GM19193 (cell line): ENCODE results near the gene TRPM3.

Source experiments
- POLR2A ChIP-seq: IDR thresholded peaks from 4 replicates; pipeline ENCODE4 v1.6.1; 2011; ENCODE audit not compliant: insufficient read depth, insufficient read length; ENCODE audit errors: extremely low read depth

Gene TRPM3

DNA sequence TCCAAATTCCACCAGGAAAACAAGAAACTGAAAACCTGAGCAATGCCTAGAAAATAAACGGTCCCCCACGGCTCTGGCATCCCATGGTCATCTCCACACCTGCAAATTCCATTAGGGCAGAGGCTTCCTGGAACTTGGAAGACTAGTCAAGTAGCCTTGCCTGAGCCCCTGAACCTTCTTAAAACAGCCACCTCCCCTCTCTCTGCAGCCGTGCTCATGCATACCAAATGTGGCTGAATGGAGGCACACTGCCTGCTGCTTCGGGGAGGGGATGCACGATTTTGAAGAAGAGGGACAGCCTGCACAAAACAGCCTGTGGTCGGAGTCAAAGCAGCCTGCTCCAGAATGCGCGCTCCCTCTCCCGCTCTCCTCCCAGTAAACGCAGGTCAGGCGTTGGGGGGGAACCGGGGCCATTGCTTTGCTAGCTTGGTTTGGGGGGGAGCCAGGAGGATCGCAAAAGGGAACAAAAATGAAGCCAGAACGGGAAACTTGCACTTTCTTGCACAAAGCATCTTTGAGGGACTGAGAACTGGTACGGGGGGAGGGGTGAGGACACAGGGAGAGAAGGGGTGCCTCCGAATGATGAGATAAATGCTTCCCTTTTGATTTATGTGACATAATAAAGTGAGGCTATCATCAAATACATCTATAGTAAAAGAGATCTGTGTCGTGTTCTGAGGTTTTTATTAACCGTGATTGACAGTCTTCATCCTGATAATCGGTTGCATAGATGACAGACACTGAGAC, at the start of gene TRPM3:
TRPM3 (minus strand) TSS at position 347 of the 747 bp plus-strand sequence; CDS start at position 80, 267 bp downstream.
- TF ChIP-seq POLR2A, result no peak

- no peak for TF ChIP-seq POLR2A
Measured at GRCh38 chr9:71168418-71168817, 47.0 kb upstream of the TRPM3 start.

GRCh38 chr9:71162126-71162525, 40.7 kb upstream of the TRPM3 start:
- no peak for TF ChIP-seq POLR2A

DNA sequence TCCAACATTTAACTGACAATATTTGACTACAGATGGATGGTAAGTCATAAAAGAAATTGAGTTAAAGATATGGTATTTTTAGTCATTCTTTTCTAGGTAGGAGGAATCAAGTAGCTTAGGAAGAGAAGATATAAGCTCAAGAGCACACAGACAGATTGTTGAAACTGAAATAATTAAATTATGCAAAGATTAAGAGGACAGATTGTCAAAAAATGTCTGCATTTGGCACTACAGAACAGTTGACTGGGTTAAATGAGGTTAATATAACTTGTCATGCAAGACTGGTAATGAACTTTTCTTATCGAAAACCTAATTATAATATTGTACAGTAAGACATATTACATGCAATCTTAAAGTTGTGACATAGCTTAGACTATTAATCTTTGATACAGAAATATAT, 36.3 kb upstream of the TRPM3 start:
- no peak for TF ChIP-seq POLR2A

DNA sequence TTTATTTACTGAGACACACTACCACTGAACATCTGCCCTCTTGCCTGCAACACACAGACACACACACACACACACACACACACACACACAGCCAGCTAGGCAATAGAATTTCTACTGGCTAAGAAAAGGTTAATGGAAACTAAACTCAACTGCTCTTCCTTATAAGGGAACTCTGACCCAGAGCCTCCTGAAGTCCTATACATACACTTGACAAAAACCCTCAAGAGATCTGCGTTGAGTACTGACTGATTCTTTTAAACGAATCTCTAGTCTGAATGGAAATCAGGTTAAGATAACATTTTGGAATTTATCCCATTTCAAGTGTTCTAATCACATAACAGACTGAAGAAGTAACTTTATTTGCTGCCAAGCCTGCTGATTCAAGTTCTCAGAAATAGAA, 25.9 kb upstream of the TRPM3 start:
- no peak for TF ChIP-seq POLR2A

GRCh38 chr9:71146511-71146910, 25.1 kb upstream of the TRPM3 start:
- no peak for TF ChIP-seq POLR2A

- TF ChIP-seq POLR2A, result no peak
Measured at GRCh38 chr9:71145179-71145578, 23.8 kb upstream of the TRPM3 start.

- TF ChIP-seq POLR2A, result no peak
Measured at GRCh38 chr9:71144495-71144894, 23.1 kb upstream of the TRPM3 start.

- TF ChIP-seq POLR2A, result no peak
Measured at GRCh38 chr9:71136696-71137095, 15.3 kb upstream of the TRPM3 start.

GRCh38 chr9:71131145-71131544, 9.7 kb upstream of the TRPM3 start:
- no peak for TF ChIP-seq POLR2A

- no peak for TF ChIP-seq POLR2A
Measured at GRCh38 chr9:71130521-71130920, 9.1 kb upstream of the TRPM3 start.

DNA sequence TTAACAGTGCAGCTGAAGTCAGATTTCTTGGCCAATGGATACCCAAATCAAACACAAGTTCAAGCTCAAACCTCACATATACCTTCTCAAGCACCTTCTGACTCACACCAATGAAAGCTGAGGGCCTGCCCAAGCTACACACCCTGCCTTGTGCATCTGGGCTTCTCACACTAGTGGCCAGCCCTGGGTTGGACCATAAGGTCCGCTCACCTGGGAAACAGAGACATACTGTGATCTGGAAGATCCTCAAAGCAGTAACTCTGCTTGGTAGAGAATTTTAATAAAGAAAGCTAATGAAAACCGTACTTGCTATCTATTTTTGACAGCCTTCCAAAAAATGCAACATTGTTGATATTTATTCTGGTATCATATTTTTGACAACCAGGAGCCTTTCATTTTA, 7.4 kb upstream of the TRPM3 start:
- no peak for TF ChIP-seq POLR2A

DNA sequence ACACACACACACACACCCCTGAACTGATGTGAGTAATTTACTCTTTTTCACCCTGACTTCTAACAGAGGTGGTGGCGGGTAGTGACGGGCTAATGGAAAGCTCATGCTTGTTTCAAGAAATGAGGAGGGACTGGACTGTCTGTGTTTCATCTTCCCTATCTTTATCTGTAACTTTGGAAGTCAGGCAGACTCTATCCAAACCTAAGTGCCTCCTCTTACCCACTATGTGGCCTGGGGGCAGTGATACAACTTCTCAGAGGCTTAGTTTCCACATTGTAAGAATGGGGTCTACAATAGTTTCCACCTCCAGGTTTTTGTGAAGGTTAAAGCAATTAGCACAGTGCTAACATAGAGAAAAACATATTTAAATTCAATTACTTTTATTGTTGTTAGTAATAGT, 5.9 kb upstream of the TRPM3 start:
- TF ChIP-seq POLR2A, result no peak

DNA sequence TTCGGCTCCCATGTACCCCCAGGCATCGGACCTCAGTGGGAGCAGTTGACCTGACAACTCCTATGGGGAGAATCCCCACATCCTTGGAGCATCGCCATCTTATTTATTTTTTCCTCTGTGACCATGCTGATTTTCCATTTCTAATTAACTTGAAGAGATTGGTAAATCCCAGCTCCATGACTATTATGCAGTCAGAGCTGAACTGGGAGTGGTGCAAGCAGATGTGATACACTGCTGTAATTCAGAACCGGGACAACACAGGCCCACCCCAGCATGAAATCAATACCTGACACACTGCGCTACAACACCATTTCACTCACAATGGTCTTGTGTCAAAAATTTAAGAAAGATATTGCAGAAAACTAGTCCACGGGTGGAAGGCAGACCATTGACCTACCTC, 1.0 kb upstream of the TRPM3 start:
- no peak for TF ChIP-seq POLR2A

DNA sequence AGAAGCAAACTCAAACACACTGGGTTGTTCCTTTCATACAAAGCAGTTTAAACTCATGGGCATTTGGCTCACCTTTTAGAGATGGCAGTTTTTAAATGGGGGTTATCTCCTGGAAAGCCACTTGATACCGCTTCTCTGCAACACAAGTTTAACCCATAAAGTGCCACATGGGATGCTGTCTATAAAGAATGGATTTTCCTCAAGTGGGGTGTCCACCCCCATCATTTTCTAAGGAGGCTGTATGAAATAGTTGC, 528 bp upstream of the TRPM3 start:
- TF ChIP-seq POLR2A, result no peak

GRCh38 chr9:71120501-71121247, 747 bp downstream of the TRPM3 start:
- TF ChIP-seq POLR2A, result no peak

- TF ChIP-seq POLR2A, result no peak
Measured at GRCh38 chr9:71119746-71120145, 1.7 kb downstream of the TRPM3 start.

DNA sequence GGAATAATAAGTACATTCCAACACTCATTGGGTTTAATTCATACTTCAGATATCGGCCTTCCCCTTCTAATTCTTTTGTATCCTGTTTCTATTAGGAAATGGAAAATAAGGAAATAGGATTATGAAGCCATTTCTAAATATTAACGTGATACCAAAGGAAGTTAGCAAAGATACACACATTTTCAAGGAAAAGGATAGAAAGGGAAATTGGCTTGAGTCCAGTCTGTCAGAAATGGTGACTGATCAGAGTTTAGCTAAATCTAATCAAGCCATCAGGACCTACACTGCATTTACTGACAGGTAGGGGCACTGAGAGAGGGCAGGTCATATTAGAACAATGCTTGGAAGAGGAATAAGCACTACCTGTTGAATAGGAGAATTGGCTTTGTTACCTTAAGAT, 3.1 kb downstream of the TRPM3 start:
- no peak for TF ChIP-seq POLR2A
